ENCODE measurements around the gene ATXN1L. TPM values are rescaled to one million over a fixed set of nuclear protein-coding genes. Genes with fewer than 3 reads are reported as not detected.
"Not testable (repeated sequence)": the region's sequence is repeated elsewhere in the genome, so short reads cannot be mapped to it uniquely, and the experiment has no call there.

Gene ATXN1L
- total and polyA plus RNA-seq, 7 donors: 5.9 to 28.0 (median 19.6) TPM

DNA sequence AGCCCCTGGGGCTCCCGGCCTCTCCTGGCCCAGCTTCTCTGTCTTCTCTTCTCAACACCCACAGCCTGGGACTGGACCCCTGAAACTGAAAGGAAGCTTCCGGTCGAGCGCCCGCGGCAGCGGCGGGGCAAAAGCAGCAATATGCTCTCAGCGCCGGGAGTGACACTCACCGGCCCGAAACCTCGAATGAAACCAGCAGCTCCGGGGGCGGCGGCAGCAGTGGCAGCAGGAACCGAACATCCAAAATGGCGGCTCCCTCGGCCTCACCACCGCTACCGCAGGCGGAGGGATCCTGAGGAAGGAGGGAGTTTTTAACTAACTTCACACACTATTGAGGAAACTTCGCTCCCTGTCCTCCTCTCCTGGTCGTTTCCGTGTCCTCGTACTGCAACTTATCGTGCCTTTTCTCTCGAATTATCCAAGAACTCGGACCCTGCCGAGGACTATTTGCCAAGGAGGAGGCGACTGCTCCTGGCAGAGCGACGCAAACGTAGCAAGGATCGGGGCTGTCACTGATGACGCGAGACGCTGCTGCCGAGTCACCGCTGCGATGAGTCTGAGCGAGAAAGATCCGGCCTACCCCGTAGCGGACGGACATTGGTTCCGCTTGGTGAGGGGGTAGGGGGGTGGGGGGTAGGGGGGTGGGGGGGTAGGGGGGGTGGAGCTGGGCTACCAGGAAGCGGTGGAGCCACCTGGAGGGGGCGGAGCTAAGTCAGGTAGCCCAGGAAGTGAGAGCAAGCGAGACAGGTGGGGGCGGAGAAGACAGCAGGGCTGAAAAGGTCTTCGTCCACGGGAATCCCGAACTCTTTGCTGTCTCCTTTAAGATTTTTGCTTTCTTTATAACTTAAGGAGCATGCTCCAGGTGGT is 37.0 kb upstream of the ATXN1L start, which contains the start of gene AP1G1:
Gene AP1G1 (minus strand): TSS at position 242 of the 867 bp plus-strand sequence. CDS start 19,355 bp downstream, outside the sequence.
- H3K4me1 ChIP-seq: peaks cover 29% of the 10 kb centered on the region
- ATAC-seq: peak; percentile 95 to 98 (median 97)

DNA sequence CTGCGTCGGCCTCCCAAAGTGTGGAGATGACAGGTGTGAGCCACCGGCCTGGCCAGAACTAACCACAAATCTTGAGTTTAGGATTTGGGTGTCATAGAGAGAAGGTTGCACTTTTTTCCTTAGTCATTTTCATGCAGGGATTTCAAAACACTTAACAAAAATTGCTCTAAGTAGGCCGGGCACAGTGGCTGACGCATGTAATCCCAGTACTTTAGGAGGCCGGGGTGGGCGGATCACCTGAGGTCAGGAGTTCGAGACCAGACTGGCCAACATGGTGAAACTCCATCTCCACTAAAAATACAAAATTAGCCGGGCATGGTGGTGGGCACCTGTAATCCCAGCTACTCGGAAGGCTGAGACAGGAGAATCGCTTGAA is 35.6 kb upstream of the ATXN1L start:
- peaks cover 0 to 31% of the 10 kb centered on the region in 2 donors for H3K36me3 ChIP-seq (ENCODE audit: insufficient read depth in 1 of 2, low read depth in 1 of 2)
- DNase-seq; H3K27me3 ChIP-seq (ENCODE audit: insufficient read depth in 3 of 3, low read length in 2 of 3); ATAC-seq; H3K9me3 ChIP-seq; intact Hi-C loops (cut with DNase I): not testable (repeated sequence)
- peaks cover 22% of the 10 kb centered on the region for H3K4me1 ChIP-seq
- peak overlapping the region; percentile 99 for H3K4me3 ChIP-seq
- 82 to 93% (median 86%) methylated on average over 11 of the region's 11 CpGs for WGBS, 3 donors
- H3K27ac ChIP-seq: peak overlapping the region; percentile 100

More for the DNA sequence above, 37.0 kb upstream of the ATXN1L start, which contains the start of gene AP1G1:
- DNase-seq: peak; percentile 95 to 98
- intact Hi-C loops (cut with DNase I): loop anchor here (5.0 kb wide), 3 partner anchors 38 to 88 kb away; partner anchors contain the start of genes ATXN1L (in 2 of the 2), IST1 (in 1 of the 2) and ZNF821 (in 1 of the 2)
- Histone ChIP-seq H3K4me3 (peak within 1 kb of the TSS; percentile 99), H3K27me3 (ENCODE audit: insufficient read depth in 3 of 3, low read length in 2 of 3) (no peaks in the 10 kb centered on the region), H3K36me3 (ENCODE audit: insufficient read depth in 1 of 2, low read depth in 1 of 2) (peaks cover 0 to 43% of the 10 kb centered on the region in 2 donors), H3K9me3 (no peaks in the 10 kb centered on the region), H3K27ac (peak within 1 kb of the TSS; percentile 100)
- TF ChIP-seq, protein P1, sequence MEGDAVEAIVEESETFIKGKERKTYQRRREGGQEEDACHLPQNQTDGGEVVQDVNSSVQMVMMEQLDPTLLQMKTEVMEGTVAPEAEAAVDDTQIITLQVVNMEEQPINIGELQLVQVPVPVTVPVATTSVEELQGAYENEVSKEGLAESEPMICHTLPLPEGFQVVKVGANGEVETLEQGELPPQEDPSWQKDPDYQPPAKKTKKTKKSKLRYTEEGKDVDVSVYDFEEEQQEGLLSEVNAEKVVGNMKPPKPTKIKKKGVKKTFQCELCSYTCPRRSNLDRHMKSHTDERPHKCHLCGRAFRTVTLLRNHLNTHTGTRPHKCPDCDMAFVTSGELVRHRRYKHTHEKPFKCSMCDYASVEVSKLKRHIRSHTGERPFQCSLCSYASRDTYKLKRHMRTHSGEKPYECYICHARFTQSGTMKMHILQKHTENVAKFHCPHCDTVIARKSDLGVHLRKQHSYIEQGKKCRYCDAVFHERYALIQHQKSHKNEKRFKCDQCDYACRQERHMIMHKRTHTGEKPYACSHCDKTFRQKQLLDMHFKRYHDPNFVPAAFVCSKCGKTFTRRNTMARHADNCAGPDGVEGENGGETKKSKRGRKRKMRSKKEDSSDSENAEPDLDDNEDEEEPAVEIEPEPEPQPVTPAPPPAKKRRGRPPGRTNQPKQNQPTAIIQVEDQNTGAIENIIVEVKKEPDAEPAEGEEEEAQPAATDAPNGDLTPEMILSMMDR (IDR thresholded peaks at IDR 0.05): no peak
- 0 to 1% (median 0%) methylated on average over 43 to 54 of the region's 54 CpGs for WGBS, 3 donors

DNA sequence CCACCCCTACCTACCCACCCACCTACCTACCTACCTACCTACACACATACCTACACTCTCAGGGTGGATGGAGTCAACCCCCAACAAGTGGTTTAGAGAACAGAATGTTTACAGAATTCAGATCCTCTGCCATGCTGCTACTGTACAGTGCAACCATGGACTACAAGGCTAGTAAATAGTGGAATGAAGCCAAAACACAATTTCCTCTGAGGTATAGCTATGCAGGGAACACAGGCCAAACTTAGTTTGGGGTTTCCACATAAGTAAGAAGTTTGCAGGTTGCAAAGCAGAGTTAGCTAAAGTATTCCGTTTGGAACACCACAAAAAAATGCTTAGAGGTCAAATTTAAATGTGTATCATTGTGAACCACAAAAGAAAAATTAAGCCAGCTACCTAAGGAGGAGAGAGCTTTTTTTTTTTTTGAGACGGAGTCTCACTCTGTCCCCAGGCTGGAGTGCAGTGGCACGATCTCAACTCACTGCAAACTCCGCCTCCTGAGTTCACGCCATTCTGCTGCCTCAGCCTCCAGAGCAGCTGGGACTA is 34.4 kb upstream of the ATXN1L start:
- no peaks in the 10 kb centered on the region for H3K9me3 ChIP-seq
- ATAC-seq (no peak), DNase-seq (no peak)
- H3K4me1 ChIP-seq: peaks cover 14% of the 10 kb centered on the region
- H3K27me3 ChIP-seq (ENCODE audit: insufficient read depth in 3 of 3, low read length in 2 of 3): no peaks in the 10 kb centered on the region
- H3K4me3 ChIP-seq: no peak overlapping the region
- no peak overlapping the region for H3K27ac ChIP-seq
- H3K36me3 ChIP-seq (ENCODE audit: insufficient read depth in 1 of 2, low read depth in 1 of 2): peaks cover 0 to 22% of the 10 kb centered on the region in 2 donors
- intact Hi-C loops (cut with DNase I): no loop called here
- TF ChIP-seq, protein P1 (IDR thresholded peaks at IDR 0.05): no peak
- WGBS, 3 donors: 79 to 85% (median 82%) methylated on average over 4 to 5 of the region's 5 CpGs

DNA sequence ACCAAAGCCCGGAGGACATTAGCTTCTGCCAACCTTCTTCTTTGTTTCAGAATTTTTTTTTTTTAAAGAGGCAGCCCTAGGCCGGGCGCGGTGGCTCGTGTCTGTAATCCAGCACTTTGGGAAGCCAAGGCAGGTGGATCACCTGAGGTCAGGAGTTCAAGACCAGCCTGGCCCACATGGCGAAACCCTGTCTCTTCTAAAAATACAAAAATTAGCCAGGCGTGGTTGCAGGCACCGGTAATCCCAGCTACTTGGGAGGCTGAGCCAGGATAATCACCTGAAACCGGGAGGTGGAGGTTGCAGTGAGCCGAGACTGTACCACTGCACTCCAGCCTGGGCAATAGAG is 28.6 kb upstream of the ATXN1L start:
- Histone ChIP-seq H3K36me3 (ENCODE audit: insufficient read depth in 1 of 2, low read depth in 1 of 2) (peaks cover 0 to 13% of the 10 kb centered on the region in 2 donors), H3K27ac (peak overlapping the region; percentile 68), H3K4me1 (peaks cover 17% of the 10 kb centered on the region), H3K4me3 (peak overlapping the region; percentile 0)
- intact Hi-C loops (cut with DNase I); DNase-seq; H3K27me3 ChIP-seq (ENCODE audit: insufficient read depth in 3 of 3, low read length in 2 of 3); H3K9me3 ChIP-seq: not testable (repeated sequence)
- WGBS, 3 donors: 55 to 84% (median 61%) methylated on average over 10 of the region's 10 CpGs
- ATAC-seq: peak in 3 of 4 donors; percentile 27 to 35 (median 29)

DNA sequence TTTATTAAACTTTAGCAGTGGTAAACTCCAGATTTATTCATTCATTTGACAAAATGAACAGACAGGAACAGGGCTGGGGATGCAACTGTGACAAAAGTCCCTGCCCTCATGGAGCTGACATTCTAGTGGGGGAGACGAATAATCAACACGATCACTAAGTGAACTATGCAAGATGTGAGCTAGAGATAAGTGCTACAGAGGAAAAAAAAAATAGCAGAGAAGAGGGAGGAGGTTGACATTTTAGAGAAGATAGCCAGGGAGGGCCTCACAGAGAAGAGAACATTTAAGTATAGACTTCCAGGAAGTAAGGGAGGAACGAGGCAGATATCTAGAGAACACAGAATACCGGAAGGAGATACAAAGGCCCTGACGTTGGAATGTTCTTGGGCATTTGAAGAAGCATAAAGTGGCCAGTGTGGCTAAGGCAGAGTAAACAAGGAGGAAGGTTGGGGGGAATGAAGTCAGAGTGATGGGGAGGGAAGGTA is 19.2 kb upstream of the ATXN1L start:
- H3K4me1 ChIP-seq: no peaks in the 10 kb centered on the region
- no peak overlapping the region for H3K4me3 ChIP-seq
- ATAC-seq (no peak), DNase-seq (no peak)
- peaks cover 0 to 28% of the 10 kb centered on the region in 2 donors for H3K36me3 ChIP-seq (ENCODE audit: insufficient read depth in 1 of 2, low read depth in 1 of 2)
- intact Hi-C loops (cut with DNase I): no loop called here
- no peaks in the 10 kb centered on the region for H3K27me3 ChIP-seq (ENCODE audit: insufficient read depth in 3 of 3, low read length in 2 of 3)
- 69 to 86% (median 78%) methylated on average over 5 of the region's 5 CpGs for WGBS, 3 donors
- TF ChIP-seq, protein P1 (IDR thresholded peaks at IDR 0.05): no peak
- H3K27ac ChIP-seq: no peak overlapping the region
- no peaks in the 10 kb centered on the region for H3K9me3 ChIP-seq

Data from psoas muscle (tissue), 8 donors.